GM13976 (cell line): ENCODE data around the gene CLSTN1.

Experiments used
- DNase-seq: peaks from one replicate; pipeline ENCODE4 v3.0.0; 2012; ENCODE audit warnings: low spot score
- in situ Hi-C: fragments of 300-500 bp; cut with MboI; formaldehyde crosslinking; loops from one replicate; pipeline ENCODE4 v1.12.0; 2022; ENCODE audit warnings: low sequenced_read_pairs, mixed read lengths, inconsistent platforms; ENCODE audit not compliant: unreplicated experiment
- TF ChIP-seq, protein P1 (sequence below): IDR thresholded peaks from 2 replicates; pipeline ENCODE4 v1.5.1; 2012; ENCODE audit warnings: borderline replicate concordance, mild to moderate bottlenecking; ENCODE audit not compliant: insufficient read depth; ENCODE audit errors: extremely low read depth, missing control alignments, control extremely low read depth

Gene CLSTN1

DNA sequence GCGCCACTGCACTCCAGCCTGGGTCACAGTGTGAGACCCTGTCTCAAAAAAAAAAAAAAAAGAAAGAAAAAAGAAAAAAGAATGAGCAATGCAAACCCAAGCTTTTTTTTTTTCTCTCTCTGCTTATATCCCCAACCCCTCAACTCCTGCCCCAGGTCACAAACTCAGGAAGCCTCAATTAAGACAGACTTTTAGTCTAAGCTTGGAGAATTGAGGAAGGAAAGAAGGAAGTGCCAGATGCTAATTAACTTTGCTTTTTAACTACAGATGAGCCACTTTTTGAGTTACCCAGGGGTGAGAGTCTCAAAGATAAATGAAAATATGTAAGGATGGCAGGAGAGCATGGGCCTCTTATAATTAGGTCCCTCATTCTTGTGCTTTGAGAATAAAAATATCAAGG lies 139.0 kb downstream of the CLSTN1 start:
- in situ Hi-C loops = no loop called here

DNA sequence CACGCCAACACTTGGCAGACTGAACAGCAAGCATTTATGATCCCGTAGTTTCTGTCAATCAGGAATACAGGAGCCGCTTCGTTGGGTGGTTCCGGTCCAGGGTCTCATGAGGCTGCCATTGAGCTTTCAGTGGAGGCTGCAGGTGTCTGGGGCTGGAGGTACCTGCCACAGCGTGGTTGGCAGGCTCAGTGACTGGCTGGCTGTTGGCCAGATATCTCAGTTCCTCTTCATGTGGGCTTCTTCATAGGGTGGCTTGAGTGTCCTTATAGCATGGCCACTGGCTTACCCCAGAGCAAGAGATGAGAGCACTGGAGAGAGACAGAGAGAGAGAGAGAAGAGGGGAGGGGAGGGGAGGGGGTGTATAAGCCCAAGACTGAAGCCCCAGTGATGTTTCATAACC lies 142.9 kb downstream of the CLSTN1 start:
- in situ Hi-C loops = no loop called here
- TF ChIP-seq, protein P1, sequence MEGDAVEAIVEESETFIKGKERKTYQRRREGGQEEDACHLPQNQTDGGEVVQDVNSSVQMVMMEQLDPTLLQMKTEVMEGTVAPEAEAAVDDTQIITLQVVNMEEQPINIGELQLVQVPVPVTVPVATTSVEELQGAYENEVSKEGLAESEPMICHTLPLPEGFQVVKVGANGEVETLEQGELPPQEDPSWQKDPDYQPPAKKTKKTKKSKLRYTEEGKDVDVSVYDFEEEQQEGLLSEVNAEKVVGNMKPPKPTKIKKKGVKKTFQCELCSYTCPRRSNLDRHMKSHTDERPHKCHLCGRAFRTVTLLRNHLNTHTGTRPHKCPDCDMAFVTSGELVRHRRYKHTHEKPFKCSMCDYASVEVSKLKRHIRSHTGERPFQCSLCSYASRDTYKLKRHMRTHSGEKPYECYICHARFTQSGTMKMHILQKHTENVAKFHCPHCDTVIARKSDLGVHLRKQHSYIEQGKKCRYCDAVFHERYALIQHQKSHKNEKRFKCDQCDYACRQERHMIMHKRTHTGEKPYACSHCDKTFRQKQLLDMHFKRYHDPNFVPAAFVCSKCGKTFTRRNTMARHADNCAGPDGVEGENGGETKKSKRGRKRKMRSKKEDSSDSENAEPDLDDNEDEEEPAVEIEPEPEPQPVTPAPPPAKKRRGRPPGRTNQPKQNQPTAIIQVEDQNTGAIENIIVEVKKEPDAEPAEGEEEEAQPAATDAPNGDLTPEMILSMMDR = no peak

More for the DNA sequence above, 139.0 kb downstream of the CLSTN1 start:
- no peak for DNase-seq
- TF ChIP-seq, protein P1 = no peak

DNA sequence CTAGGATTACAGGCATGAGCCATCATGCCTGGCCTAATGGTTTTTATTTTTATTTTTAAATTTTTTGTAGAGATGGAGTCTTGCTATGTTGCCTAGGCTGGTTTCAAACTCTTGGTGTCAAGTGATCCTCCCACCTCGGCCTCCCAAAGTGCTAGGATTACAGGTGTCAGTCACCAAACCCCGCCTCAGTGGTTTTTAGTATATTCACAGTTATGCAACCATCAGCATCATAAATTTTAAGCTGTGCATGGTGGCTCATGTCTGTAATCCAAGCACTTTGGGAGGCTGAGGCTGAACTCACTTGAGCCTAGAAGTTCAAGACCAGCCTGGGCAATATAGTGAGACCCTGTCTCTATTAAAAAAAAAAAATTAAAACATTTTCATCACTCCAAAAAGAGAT lies 143.7 kb downstream of the CLSTN1 start:
- DNase-seq = no peak
- TF ChIP-seq, protein P1 = no peak
- in situ Hi-C loops = no loop called here

More for the DNA sequence above, 142.9 kb downstream of the CLSTN1 start:
- DNase-seq = no peak
